PC-3 (cell line): Measurements from ENCODE around the gene TEDC1.
A peak's percentile ranks its signal among the peaks of the same experiment; 100 is the strongest.

Experiments used
- CTCF ChIP-seq: fragments of 300-600 bp; sonication (generic); conservative IDR thresholded peaks from 2 replicates; pipeline ENCODE4 v1.5.1; 2017; ENCODE audit warnings: antibody characterized with exemption, low read depth, mild to moderate bottlenecking, low read length
- EZH2 ChIP-seq: fragments of 300-600 bp; sonication (generic); IDR thresholded peaks from one replicate; pipeline ENCODE4 v1.6.1; 2017; ENCODE audit warnings: antibody characterized with exemption, mild to moderate bottlenecking, low read length; ENCODE audit not compliant: unreplicated experiment

GRCh38 chr14:105485739-105486162, 5.3 kb upstream of the TEDC1 start:
- peak; percentile 45 for TF ChIP-seq CTCF
- TF ChIP-seq EZH2: no peak
